Lung (tissue), 16 donors: Measurements from ENCODE around the gene FOXP1. TPM values are rescaled to one million over a fixed set of nuclear protein-coding genes. Genes with fewer than 3 reads are reported as not detected.

Source experiments
- ATAC-seq: fragments of 200-7000 bp; cut with Tn5 transposase; one replicate; pipeline ENCODE4 v1.9.1; 2020; ENCODE audit warnings: moderate number of reproducible peaks; ENCODE audit not compliant: insufficient read depth, low FRiP score
- DNase-seq, 3 donors: peaks; one replicate each; pipeline ENCODE4 v3.0.0-alpha.2; 2013 to 2017
- H3K27ac ChIP-seq, 2 donors: one replicate each; pipeline ENCODE4 v1.5.1; 2013; ENCODE audit warnings: mild to moderate bottlenecking in 2 of 2, moderate library complexity in 2 of 2, control low read depth in 1 of 2, inconsistent platforms in 1 of 2, low read depth in 1 of 2, low read length in 1 of 2
- H3K27me3 ChIP-seq, 3 donors: one replicate each; pipeline ENCODE4 v1.5.1; 2013; ENCODE audit warnings: low read length in 2 of 3; ENCODE audit not compliant: control insufficient read depth in 3 of 3, insufficient read depth in 3 of 3
- H3K36me3 ChIP-seq, 4 donors: one replicate each; pipeline ENCODE4 v1.5.1; 2013; ENCODE audit warnings: low read length in 4 of 4, mild to moderate bottlenecking in 1 of 4, moderate library complexity in 1 of 4; ENCODE audit not compliant: control insufficient read depth in 4 of 4, insufficient read depth in 4 of 4
- H3K4me1 ChIP-seq, 5 donors: one replicate each; pipeline ENCODE4 v1.5.1; 2013; ENCODE audit warnings: low read length in 5 of 5, mild to moderate bottlenecking in 2 of 5, moderate library complexity in 1 of 5; ENCODE audit not compliant: control insufficient read depth in 5 of 5, insufficient read depth in 5 of 5
- H3K4me3 ChIP-seq: one replicate; pipeline ENCODE4 v1.5.1; 2013; ENCODE audit warnings: mild to moderate bottlenecking, control low read depth, moderate library complexity
- H3K9ac ChIP-seq, 2 donors: one replicate each; pipeline ENCODE4 v1.5.1; 2013; ENCODE audit warnings: low read length in 2 of 2, control low read depth in 1 of 2; ENCODE audit not compliant: insufficient read depth in 1 of 2
- H3K9me3 ChIP-seq, 4 donors: one replicate each; pipeline ENCODE4 v1.5.1; 2013; ENCODE audit warnings: low read length in 3 of 4, mild to moderate bottlenecking in 1 of 4, moderate library complexity in 1 of 4; ENCODE audit not compliant: control insufficient read depth in 4 of 4, insufficient read depth in 3 of 4
- WGBS, 2 donors: extraction: QIAGEN DNeasy Blood & Tissue Kit; methylation state at CpG; one replicate each; pipeline ENCODE4 v1.1.7; 2013; 5-methylcytosine and 5-hydroxymethylcytosine counted together
- long read RNA-seq, 5 donors: transcript quantifications; one replicate each; lab custom pipeline, GENCODE V29; 2026
- polyA plus RNA-seq, 2 donors: library from polyadenylated mRNA; stranded (reverse); fragments of 200-250 nt; gene quantifications; one replicate each; pipeline ENCODE4 v1.2.1, GENCODE V29; 2013
- total RNA-seq, 2 donors: library from RNA; depleted of rRNA in 1 of 2; stranded (reverse); fragments of >200 nt in 1 of 2; gene quantifications; one replicate each; pipeline ENCODE4 v1.2.1, GENCODE V29; 2014 to 2021
- TF ChIP-seq, protein P1 (sequence below): IDR thresholded peaks from 2 replicates; pipeline ENCODE4 v1.5.1; 2012; ENCODE audit warnings: mild to moderate bottlenecking; ENCODE audit errors: control extremely low read depth, extremely low read depth
- donor health status: control.
- donor health status: control.
- donor health status: Bipolar disorder and iron deficiency.
- donor health status: healthy.
- donor health status: DM: yes; HTN: yes; CAD: no.

FOXP1 gene
- total RNA-seq (100 to 1,000 TPM; 121 to 287 TPM), polyA plus RNA-seq (10 to 100 TPM; 13.8 to 26.5 TPM)
- long read RNA-seq, donor 1, transcript FOXP1-204 (2 exons, 664 nt), result major isoform, 9 of 21 reads
- long read RNA-seq, donor 1, partial matches to known transcripts, result 0 of 21 reads
- long read RNA-seq, donor 1, other reads (novel, unspliced or antisense), result 0 of 21 reads
- long read RNA-seq, donor 2, partial matches to known transcripts, result 0 of 5 reads
- long read RNA-seq, donor 2, other reads (novel, unspliced or antisense), result 0 of 5 reads
- long read RNA-seq, donor 3, transcript FOXP1-204 (2 exons, 664 nt), result major isoform, 6 of 9 reads
- long read RNA-seq, donor 3, partial matches to known transcripts, result 0 of 9 reads
- long read RNA-seq, donor 3, other reads (novel, unspliced or antisense), result 0 of 9 reads
- long read RNA-seq, donor 4, partial matches to known transcripts, result 0 of 5 reads
- long read RNA-seq, donor 4, other reads (novel, unspliced or antisense), result 0 of 5 reads
- long read RNA-seq, donor 5, transcript FOXP1-204 (2 exons, 664 nt), result major isoform, 9 of 35 reads
- long read RNA-seq, donor 5, transcript FOXP1-273 (15 exons, 1,948 nt), result minor isoform, 7 of 35 reads
- long read RNA-seq, donor 5, partial matches to known transcripts, result 10 of 35 reads
- long read RNA-seq, donor 5, other reads (novel, unspliced or antisense), result 0 of 35 reads

DNA sequence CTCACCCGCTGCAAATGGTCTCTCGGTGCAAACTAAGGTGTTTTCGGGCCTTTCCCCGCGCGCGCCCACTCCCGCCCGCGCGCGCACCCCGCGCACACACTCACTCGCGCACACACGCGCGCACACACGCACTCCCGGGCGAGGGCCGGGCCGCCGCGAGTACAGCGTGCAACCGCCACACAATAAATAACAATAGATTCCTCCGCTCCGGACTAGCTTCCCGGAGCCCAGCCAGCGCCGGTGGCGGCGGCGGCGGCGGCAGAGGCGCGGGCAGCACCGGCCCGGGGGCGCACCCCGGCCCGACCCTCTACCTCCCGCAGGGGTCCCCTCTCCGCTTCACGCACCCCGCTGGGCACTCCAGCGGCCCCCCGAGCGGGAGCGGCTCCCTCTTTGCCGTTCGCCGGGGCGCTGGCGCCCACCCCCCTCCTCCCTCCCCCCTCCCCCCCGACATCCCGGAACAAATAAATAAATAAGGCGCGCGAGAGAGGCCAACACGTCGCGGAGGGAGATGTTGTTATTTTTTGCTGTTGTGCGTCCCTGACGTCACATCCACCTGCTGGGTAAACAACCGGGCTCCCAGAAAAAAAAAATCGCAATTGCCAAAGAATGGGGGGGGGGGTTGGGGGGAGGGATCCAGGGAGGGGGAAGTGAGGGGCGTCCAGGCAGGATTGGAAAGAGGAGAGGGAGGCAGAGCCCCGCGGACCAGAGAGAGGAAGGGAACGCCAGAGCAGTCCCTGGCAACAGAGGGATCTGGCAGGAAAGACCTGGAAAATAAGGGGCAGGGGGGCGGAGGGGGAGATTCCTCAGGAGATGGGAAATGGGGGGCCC lies at the start of gene FOXP1:
Gene FOXP1, minus strand, starts transcription at position 163 of the 828 bp plus-strand sequence. CDS start 385,347 bp downstream, outside the sequence.
- Histone ChIP-seq H3K4me3 (peak within 1 kb of the TSS; percentile 92), H3K4me1 (peaks cover 0 to 11% (median 2%) of the 10 kb centered on the region in 5 donors), H3K36me3 (no peaks in the 10 kb centered on the region), H3K27me3 (peaks cover 0 to 19% (median 18%) of the 10 kb centered on the region in 3 donors), H3K9ac (peak within 1 kb of the TSS; percentile 73 to 84), H3K27ac (peak within 1 kb of the TSS; percentile 98 to 99), H3K9me3 (no peaks in the 10 kb centered on the region)
- 0 to 1% methylated on average over 44 to 75 of the region's 75 CpGs for WGBS, 2 donors
- TF ChIP-seq, protein P1, sequence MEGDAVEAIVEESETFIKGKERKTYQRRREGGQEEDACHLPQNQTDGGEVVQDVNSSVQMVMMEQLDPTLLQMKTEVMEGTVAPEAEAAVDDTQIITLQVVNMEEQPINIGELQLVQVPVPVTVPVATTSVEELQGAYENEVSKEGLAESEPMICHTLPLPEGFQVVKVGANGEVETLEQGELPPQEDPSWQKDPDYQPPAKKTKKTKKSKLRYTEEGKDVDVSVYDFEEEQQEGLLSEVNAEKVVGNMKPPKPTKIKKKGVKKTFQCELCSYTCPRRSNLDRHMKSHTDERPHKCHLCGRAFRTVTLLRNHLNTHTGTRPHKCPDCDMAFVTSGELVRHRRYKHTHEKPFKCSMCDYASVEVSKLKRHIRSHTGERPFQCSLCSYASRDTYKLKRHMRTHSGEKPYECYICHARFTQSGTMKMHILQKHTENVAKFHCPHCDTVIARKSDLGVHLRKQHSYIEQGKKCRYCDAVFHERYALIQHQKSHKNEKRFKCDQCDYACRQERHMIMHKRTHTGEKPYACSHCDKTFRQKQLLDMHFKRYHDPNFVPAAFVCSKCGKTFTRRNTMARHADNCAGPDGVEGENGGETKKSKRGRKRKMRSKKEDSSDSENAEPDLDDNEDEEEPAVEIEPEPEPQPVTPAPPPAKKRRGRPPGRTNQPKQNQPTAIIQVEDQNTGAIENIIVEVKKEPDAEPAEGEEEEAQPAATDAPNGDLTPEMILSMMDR, result no peak
- ATAC-seq, result peak; percentile 59
- peak; percentile 77 to 87 (median 77) for DNase-seq

DNA sequence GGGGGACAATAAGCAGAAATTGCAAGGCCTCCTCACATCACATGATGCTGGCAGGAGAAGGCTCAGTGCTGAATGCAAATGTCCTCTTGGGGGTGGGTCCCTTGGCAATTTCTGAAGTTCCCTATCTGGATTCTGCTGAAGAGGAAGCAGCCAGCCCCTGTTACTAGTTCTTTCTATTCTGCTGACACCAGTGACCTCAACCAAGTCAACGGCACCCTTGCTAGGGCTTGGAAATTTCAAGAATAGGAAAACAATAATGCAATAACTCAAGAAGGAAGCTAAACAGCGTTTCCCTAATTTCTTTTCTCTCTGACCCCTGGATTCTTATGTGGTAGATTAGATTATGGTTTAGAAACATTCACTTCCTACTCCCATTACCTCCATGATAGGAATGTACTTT lies 46.2 kb upstream of the FOXP1 start:
- no peak overlapping the region for H3K9ac ChIP-seq
- TF ChIP-seq, protein P1, result no peak
- ATAC-seq, result no peak

DNA sequence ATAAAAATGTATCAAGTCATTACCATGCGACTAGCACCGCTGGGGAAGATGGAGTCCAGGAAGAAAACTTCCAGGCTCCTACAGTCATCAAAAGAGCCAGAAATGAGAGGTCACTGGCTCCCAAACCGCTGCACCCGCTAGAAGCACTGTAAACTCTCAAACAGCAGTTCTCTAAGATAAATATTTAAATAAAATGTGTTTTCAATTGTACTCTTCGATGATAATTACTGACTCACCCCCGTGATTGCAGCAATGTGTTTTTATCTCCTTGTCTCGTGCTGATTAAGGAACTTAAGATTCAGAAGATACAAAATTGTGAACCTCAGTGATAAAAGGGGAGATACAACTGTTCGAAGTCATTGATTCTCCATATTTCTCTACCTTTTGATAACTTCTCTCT lies 45.8 kb upstream of the FOXP1 start:
- H3K9ac ChIP-seq, result no peak overlapping the region
- ATAC-seq (no peak), DNase-seq (peak in 2 of 3 donors; percentile 25 to 34)
- H3K9me3 ChIP-seq, result peaks cover 0 to 2% (median 0%) of the 10 kb centered on the region in 4 donors
- peaks cover 0 to 6% (median 0%) of the 10 kb centered on the region in 5 donors for H3K4me1 ChIP-seq
- no peak overlapping the region for H3K27ac ChIP-seq
- peaks cover 0 to 2% (median 0%) of the 10 kb centered on the region in 3 donors for H3K27me3 ChIP-seq
- WGBS, 2 donors, result 44 to 51% methylated on average over 8 of the region's 8 CpGs
- TF ChIP-seq, protein P1, result no peak
- no peaks in the 10 kb centered on the region for H3K36me3 ChIP-seq
- H3K4me3 ChIP-seq, result no peak overlapping the region

More for the DNA sequence above, 46.2 kb upstream of the FOXP1 start:
- no peak overlapping the region for H3K27ac ChIP-seq
- H3K4me3 ChIP-seq, result no peak overlapping the region
- H3K9me3 ChIP-seq, result peaks cover 0 to 2% (median 0%) of the 10 kb centered on the region in 4 donors
- peaks cover 0 to 6% (median 0%) of the 10 kb centered on the region in 5 donors for H3K4me1 ChIP-seq
- peak in 1 of 3 donors; percentile 29 for DNase-seq
- WGBS, 2 donors, result 26 to 41% methylated on average over 2 of the region's 2 CpGs
- H3K36me3 ChIP-seq, result no peaks in the 10 kb centered on the region
- peaks cover 0 to 2% (median 0%) of the 10 kb centered on the region in 3 donors for H3K27me3 ChIP-seq
